Measurements from ENCODE around the gene HSPA8. TPM values are rescaled to one million over a fixed set of nuclear protein-coding genes. Genes with fewer than 3 reads are reported as not detected.

The HSPA8 gene
- total RNA-seq, 1 experiment from 2014 or later = 443 TPM

DNA sequence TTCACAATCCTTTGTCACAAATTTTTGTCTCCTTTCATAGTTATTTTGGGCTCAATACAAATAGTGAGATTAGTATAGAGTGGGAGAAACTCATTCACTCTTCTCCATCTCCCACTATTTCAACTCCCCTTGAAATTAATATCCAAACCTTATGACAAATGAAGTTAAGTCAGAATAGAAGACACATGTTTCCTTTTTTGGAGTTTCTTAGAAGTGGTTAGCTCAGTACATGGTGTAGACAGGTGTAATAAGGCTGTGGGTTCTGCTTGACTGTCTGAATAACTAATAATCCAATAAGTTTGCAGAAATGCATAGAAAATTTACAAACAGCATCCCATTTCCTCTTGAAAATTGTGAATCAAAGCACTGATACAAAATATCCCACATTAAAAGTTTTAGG is 10.8 kb upstream of the HSPA8 start:
- BruUV-seq (replicated peaks) = no TSS peak
- peaks cover 4% of the 10 kb centered on the region for H3K4me1 Mint-ChIP-seq (ENCODE audit: insufficient read depth, unreplicated experiment)
- no peak overlapping the region for H3K27ac Mint-ChIP-seq (ENCODE audit: low read depth, unreplicated experiment)
- ChIA-PET CTCF (interaction anchor here (0.6 to 1.2 kb wide), 2 partner anchors 19 to 21 kb away, joined by 3 to 4 read pairs; no protein-coding TSS in a partner anchor), POLR2A (interaction anchor here (0.7 to 1.0 kb wide), 2 partner anchors 9 to 233 kb away, joined by 3 read pairs; no protein-coding TSS in a partner anchor)
- H3K4me3 Mint-ChIP-seq (ENCODE audit: unreplicated experiment) = no peak overlapping the region
- H3K27me3 Mint-ChIP-seq (ENCODE audit: insufficient read depth, unreplicated experiment) = no peaks in the 10 kb centered on the region
- intact Hi-C loops (cut with micrococcal nuclease) = no loop called here
- peaks cover 78% of the 10 kb centered on the region for H3K36me3 Mint-ChIP-seq (ENCODE audit: insufficient read depth, unreplicated experiment)
- no peak for DNase-seq (ENCODE audit: unreplicated experiment)
- TF ChIP-seq, protein P1, sequence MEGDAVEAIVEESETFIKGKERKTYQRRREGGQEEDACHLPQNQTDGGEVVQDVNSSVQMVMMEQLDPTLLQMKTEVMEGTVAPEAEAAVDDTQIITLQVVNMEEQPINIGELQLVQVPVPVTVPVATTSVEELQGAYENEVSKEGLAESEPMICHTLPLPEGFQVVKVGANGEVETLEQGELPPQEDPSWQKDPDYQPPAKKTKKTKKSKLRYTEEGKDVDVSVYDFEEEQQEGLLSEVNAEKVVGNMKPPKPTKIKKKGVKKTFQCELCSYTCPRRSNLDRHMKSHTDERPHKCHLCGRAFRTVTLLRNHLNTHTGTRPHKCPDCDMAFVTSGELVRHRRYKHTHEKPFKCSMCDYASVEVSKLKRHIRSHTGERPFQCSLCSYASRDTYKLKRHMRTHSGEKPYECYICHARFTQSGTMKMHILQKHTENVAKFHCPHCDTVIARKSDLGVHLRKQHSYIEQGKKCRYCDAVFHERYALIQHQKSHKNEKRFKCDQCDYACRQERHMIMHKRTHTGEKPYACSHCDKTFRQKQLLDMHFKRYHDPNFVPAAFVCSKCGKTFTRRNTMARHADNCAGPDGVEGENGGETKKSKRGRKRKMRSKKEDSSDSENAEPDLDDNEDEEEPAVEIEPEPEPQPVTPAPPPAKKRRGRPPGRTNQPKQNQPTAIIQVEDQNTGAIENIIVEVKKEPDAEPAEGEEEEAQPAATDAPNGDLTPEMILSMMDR (IDR thresholded peaks at IDR 0.05; ENCODE audit: unreplicated experiment) = no peak
- H3K9me3 Mint-ChIP-seq (ENCODE audit: unreplicated experiment) = no peaks in the 10 kb centered on the region

DNA sequence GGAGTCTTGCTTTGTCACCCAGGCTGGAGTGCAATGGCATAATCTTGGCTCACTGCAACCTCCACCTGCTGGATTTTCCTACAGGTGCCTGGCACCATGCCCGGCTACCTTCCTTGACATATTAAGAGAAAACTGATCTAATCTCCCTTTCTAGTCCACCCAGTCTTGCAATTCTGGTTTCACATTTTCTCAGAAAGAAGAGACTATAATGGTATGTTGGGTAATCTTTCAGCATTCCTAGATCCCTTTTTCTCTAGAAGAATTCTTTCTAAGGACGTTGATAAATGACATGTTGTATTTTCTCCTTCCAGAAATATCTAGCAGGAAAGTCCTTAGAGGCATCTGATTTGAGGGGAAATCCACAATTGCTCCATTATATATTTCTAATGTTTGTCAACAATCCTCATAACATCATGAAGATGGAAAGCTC is 10.4 kb upstream of the HSPA8 start:
- ChIA-PET POLR2A (interaction anchor here (1.0 kb wide), 1 partner anchor 9 kb away, joined by 3 read pairs; no protein-coding TSS in a partner anchor), CTCF (interaction anchor here (0.6 to 1.2 kb wide), 2 partner anchors 18 to 21 kb away, joined by 3 to 4 read pairs; no protein-coding TSS in a partner anchor)
- Mint-ChIP-seq H3K4me3 (ENCODE audit: unreplicated experiment) (no peak overlapping the region), H3K27me3 (ENCODE audit: insufficient read depth, unreplicated experiment) (no peaks in the 10 kb centered on the region), H3K4me1 (ENCODE audit: insufficient read depth, unreplicated experiment) (peaks cover 4% of the 10 kb centered on the region), H3K9me3 (ENCODE audit: unreplicated experiment) (no peaks in the 10 kb centered on the region), H3K36me3 (ENCODE audit: insufficient read depth, unreplicated experiment) (peaks cover 74% of the 10 kb centered on the region), H3K27ac (ENCODE audit: low read depth, unreplicated experiment) (no peak overlapping the region)
- intact Hi-C loops (cut with micrococcal nuclease) = no loop called here
- TF ChIP-seq, protein P1 (IDR thresholded peaks at IDR 0.05; ENCODE audit: unreplicated experiment) = no peak
- no TSS peak for BruUV-seq (replicated peaks)
- peak; percentile 34 for DNase-seq (ENCODE audit: unreplicated experiment)

DNA sequence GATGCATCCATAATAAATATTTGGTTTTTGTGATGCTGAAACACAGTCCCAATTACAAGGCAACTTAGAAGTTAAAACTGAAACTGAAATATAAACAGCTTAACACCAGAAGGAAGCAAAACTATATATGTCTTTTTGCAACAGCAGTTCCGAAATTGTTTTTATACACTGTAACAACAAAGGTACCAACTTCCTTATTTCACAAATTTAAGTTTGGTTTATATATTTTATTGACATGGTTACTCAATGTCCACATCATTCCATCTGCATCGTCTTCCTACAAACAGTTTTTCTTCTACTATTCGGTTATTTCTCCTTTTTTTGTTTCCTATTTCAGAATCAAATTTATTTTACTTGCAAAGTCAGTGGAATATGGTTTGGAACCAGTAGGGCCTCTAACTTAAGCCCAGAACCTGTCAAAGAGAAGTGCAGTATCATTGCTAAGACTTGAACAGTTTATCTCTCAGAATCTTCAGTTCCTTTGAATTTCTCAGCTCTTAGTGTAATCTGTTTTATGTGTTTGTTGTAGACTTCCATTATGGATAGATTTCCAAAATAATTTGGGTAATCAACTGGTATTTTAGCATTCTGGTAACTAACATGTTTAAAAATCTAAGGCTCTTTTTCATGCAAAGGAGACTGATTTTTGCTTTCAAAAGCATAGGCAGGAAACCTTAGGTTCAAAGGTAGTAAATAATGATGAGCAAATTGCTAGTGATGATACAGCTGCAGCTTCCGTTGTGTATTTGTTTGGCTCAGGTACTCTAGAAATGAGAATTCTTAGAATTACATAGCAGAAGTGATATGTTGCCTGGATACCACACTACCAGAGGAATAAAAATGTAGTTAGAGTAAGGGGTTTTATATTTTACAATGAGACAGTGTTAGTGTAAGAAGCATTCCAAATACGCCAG is 8.2 kb upstream of the HSPA8 start:
- no peak for DNase-seq (ENCODE audit: unreplicated experiment)
- POLR2A ChIA-PET = interaction anchor here (1.4 kb wide), 1 partner anchor 8 kb away, joined by 5 read pairs; the partner anchor contains the start of gene HSPA8
- intact Hi-C loops (cut with micrococcal nuclease) = no loop called here
- CTCF ChIA-PET = interaction anchor here (1.8 kb wide), 1 partner anchor 192 kb away, joined by 4 read pairs; no protein-coding TSS in a partner anchor
- Mint-ChIP-seq H3K4me1 (ENCODE audit: insufficient read depth, unreplicated experiment) (peaks cover 12% of the 10 kb centered on the region), H3K27ac (ENCODE audit: low read depth, unreplicated experiment) (no peak overlapping the region), H3K27me3 (ENCODE audit: insufficient read depth, unreplicated experiment) (no peaks in the 10 kb centered on the region), H3K36me3 (ENCODE audit: insufficient read depth, unreplicated experiment) (peaks cover 56% of the 10 kb centered on the region), H3K9me3 (ENCODE audit: unreplicated experiment) (no peaks in the 10 kb centered on the region), H3K4me3 (ENCODE audit: unreplicated experiment) (no peak overlapping the region)
- TF ChIP-seq, protein P1 (IDR thresholded peaks at IDR 0.05; ENCODE audit: unreplicated experiment) = no peak
- TSS peak; percentile 9 for BruUV-seq (replicated peaks)

DNA sequence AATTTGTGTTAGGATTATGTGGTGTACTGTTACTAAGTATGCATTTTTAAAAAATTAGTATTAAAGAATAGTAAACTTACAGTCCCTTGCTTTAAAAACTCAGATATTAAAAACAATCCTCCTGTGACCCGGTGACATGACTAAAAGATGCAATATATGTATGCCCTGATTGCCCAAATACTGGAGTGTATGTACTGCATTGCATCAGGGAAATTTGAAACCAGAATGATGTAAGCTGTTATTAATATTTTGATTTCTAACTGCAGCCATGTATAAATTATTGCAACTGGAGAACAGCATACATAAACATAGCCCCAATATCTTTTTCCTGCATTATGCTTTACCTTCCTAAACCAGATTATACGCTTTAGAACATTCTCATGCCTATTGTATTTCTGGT is 3.7 kb upstream of the HSPA8 start:
- DNase-seq (ENCODE audit: unreplicated experiment) = peak; percentile 70
- intact Hi-C loops (cut with micrococcal nuclease) = no loop called here
- Mint-ChIP-seq H3K4me3 (ENCODE audit: unreplicated experiment) (no peak overlapping the region), H3K27ac (ENCODE audit: low read depth, unreplicated experiment) (no peak overlapping the region), H3K36me3 (ENCODE audit: insufficient read depth, unreplicated experiment) (peaks cover 48% of the 10 kb centered on the region), H3K27me3 (ENCODE audit: insufficient read depth, unreplicated experiment) (no peaks in the 10 kb centered on the region), H3K9me3 (ENCODE audit: unreplicated experiment) (no peaks in the 10 kb centered on the region), H3K4me1 (ENCODE audit: insufficient read depth, unreplicated experiment) (peaks cover 26% of the 10 kb centered on the region)
- ChIA-PET POLR2A (interaction anchor here (0.7 to 4.0 kb wide), 2 partner anchors 13 to 21 kb away, joined by 3 to 25 read pairs; no protein-coding TSS in a partner anchor), CTCF (interaction anchor here (0.6 to 1.1 kb wide), 3 partner anchors 31 to 196 kb away, joined by 3 to 7 read pairs (median 3); no protein-coding TSS in a partner anchor)
- no TSS peak for BruUV-seq (replicated peaks)
- TF ChIP-seq, protein P1 (IDR thresholded peaks at IDR 0.05; ENCODE audit: unreplicated experiment) = no peak
